Measurements from ENCODE around the gene FAM131C.

GRCh38 chr1:16047791-16048475 lies 25.5 kb downstream of the FAM131C start:
- TF ChIP-seq POLR2AphosphoS5 (IDR thresholded peaks at IDR 0.05; ENCODE audit: low read depth, low read length) (no peak), REST (IDR thresholded peaks at IDR 0.05; ENCODE audit: insufficient read depth in 1 of 2, low read depth in 2 of 2, low read length in 2 of 2) (no peak), TAF1 (IDR thresholded peaks at IDR 0.05; ENCODE audit: borderline replicate concordance, insufficient read depth, low read length) (no peak)
